HEK293 (cell line): ENCODE data around the gene ABLIM2.

ENCODE experiments used
- BCL11A ChIP-seq: fragments of 450-650 bp; formaldehyde crosslinking; IDR thresholded peaks from 2 replicates; pipeline ENCODE4 v1.5.1; 2016; ENCODE audit warnings: low read depth, missing biosample characterization, missing genetic modification characterization
- GLIS2 ChIP-seq: fragments of 450-650 bp; formaldehyde crosslinking; IDR thresholded peaks from 2 replicates; pipeline ENCODE4 v1.5.1; 2016; ENCODE audit warnings: missing biosample characterization, missing genetic modification characterization
- KLF1 ChIP-seq: fragments of 450-650 bp; formaldehyde crosslinking; IDR thresholded peaks from 2 replicates; pipeline ENCODE4 v1.5.1; 2016; ENCODE audit warnings: missing biosample characterization, missing genetic modification characterization
- ZFP3 ChIP-seq: fragments of 450-650 bp; formaldehyde crosslinking; IDR thresholded peaks from 2 replicates; pipeline ENCODE4 v1.5.1; 2016; ENCODE audit warnings: low read depth, missing biosample characterization, missing genetic modification characterization
- ZNF114 ChIP-seq: fragments of 450-650 bp; formaldehyde crosslinking; IDR thresholded peaks from 2 replicates; pipeline ENCODE4 v1.5.0; 2017; ENCODE audit warnings: missing biosample characterization, missing genetic modification characterization
- ZNF146 ChIP-seq: fragments of 450-650 bp; formaldehyde crosslinking; IDR thresholded peaks from 2 replicates; pipeline ENCODE4 v1.5.1; 2016; ENCODE audit warnings: missing biosample characterization, missing genetic modification characterization
- ZNF184 ChIP-seq: fragments of 450-650 bp; IDR thresholded peaks from 2 replicates; pipeline ENCODE4 v1.5.1; 2018; ENCODE audit warnings: missing biosample characterization, mild to moderate bottlenecking, missing genetic modification characterization
- ZNF548 ChIP-seq: fragments of 450-650 bp; formaldehyde crosslinking; IDR thresholded peaks from 2 replicates; pipeline ENCODE4 v1.5.1; 2016; ENCODE audit warnings: missing biosample characterization, missing genetic modification characterization
- ZNF549 ChIP-seq: fragments of 450-650 bp; IDR thresholded peaks from 2 replicates; pipeline ENCODE4 v1.5.1; 2018; ENCODE audit warnings: missing biosample characterization, missing genetic modification characterization, mild to moderate bottlenecking, inconsistent platforms, moderate library complexity
- TF ChIP-seq, protein P1 (sequence below): fragments of 450-650 bp; formaldehyde crosslinking; IDR thresholded peaks from 2 replicates; pipeline ENCODE4 v1.5.1; 2016; ENCODE audit warnings: missing biosample characterization, missing genetic modification characterization
- TF ChIP-seq, protein P2 (sequence below): fragments of 450-650 bp; formaldehyde crosslinking; IDR thresholded peaks from 2 replicates; pipeline ENCODE4 v1.5.1; 2016; ENCODE audit warnings: missing biosample characterization, missing genetic modification characterization
- TF ChIP-seq, protein P3 (sequence below): fragments of 450-650 bp; formaldehyde crosslinking; IDR thresholded peaks from 2 replicates; pipeline ENCODE4 v1.5.1; 2016; ENCODE audit warnings: missing biosample characterization, missing genetic modification characterization
- TF ChIP-seq, protein P4 (sequence below): fragments of 450-650 bp; formaldehyde crosslinking; IDR thresholded peaks from 2 replicates; pipeline ENCODE4 v1.5.1; 2016; ENCODE audit warnings: missing biosample characterization, missing genetic modification characterization, low read depth
- TF ChIP-seq, protein P5 (sequence below): fragments of 450-650 bp; formaldehyde crosslinking; IDR thresholded peaks from 2 replicates; pipeline ENCODE4 v1.5.1; 2016; ENCODE audit warnings: missing biosample characterization, missing genetic modification characterization

DNA sequence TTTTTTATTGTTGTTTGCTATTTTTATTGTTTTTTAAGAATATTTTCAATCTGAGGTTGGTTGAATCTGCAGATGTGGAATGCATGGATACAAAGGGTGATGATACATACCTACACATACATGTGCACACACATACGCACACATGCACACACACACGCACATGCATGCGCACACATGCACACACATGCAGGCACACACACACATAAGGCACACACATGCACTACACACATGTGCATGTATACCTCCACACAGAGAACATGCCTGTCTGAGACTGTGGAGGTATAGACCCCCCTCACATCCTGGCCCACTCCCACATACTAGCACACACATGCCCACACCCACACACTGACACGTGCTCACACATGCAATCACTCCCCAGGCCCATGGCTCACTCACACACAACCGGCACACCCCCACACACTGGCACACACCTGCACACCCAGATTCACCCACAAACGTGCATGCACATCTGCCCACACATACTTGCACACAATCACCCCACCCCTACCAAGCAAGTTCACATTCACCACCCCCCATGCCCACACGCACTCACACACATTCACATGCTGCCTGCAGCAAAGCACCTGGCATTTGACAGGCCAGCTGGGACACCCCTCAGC lies 121.4 kb downstream of the ABLIM2 start:
- TF ChIP-seq ZNF184 (no peak), ZFP3 (tag by site-specific recombination) (no peak), GLIS2 (no peak), ZNF146 (tag by site-specific recombination) (no peak), ZNF549 (tag by site-specific recombination) (no peak), BCL11A (tag by site-specific recombination) (no peak), KLF1 (no peak), ZNF548 (tag by site-specific recombination) (no peak), ZNF114 (tag by site-specific recombination) (no peak)
- TF ChIP-seq, protein P1, sequence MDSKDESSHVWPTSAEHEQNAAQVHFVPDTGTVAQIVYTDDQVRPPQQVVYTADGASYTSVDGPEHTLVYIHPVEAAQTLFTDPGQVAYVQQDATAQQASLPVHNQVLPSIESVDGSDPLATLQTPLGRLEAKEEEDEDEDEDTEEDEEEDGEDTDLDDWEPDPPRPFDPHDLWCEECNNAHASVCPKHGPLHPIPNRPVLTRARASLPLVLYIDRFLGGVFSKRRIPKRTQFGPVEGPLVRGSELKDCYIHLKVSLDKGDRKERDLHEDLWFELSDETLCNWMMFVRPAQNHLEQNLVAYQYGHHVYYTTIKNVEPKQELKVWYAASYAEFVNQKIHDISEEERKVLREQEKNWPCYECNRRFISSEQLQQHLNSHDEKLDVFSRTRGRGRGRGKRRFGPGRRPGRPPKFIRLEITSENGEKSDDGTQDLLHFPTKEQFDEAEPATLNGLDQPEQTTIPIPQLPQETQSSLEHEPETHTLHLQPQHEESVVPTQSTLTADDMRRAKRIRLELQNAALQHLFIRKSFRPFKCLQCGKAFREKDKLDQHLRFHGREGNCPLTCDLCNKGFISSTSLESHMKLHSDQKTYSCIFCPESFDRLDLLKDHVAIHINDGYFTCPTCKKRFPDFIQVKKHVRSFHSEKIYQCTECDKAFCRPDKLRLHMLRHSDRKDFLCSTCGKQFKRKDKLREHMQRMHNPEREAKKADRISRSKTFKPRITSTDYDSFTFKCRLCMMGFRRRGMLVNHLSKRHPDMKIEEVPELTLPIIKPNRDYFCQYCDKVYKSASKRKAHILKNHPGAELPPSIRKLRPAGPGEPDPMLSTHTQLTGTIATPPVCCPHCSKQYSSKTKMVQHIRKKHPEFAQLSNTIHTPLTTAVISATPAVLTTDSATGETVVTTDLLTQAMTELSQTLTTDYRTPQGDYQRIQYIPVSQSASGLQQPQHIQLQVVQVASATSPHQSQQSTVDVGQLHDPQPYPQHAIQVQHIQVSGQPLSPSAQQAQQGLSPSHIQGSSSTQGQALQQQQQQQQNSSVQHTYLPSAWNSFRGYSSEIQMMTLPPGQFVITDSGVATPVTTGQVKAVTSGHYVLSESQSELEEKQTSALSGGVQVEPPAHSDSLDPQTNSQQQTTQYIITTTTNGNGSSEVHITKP (tag by site-specific recombination): no peak
- TF ChIP-seq, protein P2, sequence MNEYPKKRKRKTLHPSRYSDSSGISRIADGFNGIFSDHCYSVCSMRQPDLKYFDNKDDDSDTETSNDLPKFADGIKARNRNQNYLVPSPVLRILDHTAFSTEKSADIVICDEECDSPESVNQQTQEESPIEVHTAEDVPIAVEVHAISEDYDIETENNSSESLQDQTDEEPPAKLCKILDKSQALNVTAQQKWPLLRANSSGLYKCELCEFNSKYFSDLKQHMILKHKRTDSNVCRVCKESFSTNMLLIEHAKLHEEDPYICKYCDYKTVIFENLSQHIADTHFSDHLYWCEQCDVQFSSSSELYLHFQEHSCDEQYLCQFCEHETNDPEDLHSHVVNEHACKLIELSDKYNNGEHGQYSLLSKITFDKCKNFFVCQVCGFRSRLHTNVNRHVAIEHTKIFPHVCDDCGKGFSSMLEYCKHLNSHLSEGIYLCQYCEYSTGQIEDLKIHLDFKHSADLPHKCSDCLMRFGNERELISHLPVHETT (tag by site-specific recombination): no peak
- TF ChIP-seq, protein P3, sequence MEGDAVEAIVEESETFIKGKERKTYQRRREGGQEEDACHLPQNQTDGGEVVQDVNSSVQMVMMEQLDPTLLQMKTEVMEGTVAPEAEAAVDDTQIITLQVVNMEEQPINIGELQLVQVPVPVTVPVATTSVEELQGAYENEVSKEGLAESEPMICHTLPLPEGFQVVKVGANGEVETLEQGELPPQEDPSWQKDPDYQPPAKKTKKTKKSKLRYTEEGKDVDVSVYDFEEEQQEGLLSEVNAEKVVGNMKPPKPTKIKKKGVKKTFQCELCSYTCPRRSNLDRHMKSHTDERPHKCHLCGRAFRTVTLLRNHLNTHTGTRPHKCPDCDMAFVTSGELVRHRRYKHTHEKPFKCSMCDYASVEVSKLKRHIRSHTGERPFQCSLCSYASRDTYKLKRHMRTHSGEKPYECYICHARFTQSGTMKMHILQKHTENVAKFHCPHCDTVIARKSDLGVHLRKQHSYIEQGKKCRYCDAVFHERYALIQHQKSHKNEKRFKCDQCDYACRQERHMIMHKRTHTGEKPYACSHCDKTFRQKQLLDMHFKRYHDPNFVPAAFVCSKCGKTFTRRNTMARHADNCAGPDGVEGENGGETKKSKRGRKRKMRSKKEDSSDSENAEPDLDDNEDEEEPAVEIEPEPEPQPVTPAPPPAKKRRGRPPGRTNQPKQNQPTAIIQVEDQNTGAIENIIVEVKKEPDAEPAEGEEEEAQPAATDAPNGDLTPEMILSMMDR (tag by site-specific recombination): no peak
- TF ChIP-seq, protein P4, sequence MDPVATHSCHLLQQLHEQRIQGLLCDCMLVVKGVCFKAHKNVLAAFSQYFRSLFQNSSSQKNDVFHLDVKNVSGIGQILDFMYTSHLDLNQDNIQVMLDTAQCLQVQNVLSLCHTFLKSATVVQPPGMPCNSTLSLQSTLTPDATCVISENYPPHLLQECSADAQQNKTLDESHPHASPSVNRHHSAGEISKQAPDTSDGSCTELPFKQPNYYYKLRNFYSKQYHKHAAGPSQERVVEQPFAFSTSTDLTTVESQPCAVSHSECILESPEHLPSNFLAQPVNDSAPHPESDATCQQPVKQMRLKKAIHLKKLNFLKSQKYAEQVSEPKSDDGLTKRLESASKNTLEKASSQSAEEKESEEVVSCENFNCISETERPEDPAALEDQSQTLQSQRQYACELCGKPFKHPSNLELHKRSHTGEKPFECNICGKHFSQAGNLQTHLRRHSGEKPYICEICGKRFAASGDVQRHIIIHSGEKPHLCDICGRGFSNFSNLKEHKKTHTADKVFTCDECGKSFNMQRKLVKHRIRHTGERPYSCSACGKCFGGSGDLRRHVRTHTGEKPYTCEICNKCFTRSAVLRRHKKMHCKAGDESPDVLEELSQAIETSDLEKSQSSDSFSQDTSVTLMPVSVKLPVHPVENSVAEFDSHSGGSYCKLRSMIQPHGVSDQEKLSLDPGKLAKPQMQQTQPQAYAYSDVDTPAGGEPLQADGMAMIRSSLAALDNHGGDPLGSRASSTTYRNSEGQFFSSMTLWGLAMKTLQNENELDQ (tag by site-specific recombination): no peak
- TF ChIP-seq, protein P5, sequence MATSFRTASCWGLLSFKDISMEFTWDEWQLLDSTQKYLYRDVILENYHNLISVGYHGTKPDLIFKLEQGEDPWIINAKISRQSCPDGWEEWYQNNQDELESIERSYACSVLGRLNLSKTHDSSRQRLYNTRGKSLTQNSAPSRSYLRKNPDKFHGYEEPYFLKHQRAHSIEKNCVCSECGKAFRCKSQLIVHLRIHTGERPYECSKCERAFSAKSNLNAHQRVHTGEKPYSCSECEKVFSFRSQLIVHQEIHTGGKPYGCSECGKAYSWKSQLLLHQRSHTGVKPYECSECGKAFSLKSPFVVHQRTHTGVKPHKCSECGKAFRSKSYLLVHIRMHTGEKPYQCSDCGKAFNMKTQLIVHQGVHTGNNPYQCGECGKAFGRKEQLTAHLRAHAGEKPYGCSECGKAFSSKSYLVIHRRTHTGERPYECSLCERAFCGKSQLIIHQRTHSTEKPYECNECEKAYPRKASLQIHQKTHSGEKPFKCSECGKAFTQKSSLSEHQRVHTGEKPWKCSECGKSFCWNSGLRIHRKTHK: no peak
